ENCODE results near the gene CCDC188. TPM values are rescaled to one million over a fixed set of nuclear protein-coding genes. Genes with fewer than 3 reads are reported as not detected.

CCDC188 gene
- polyA plus RNA-seq, 1 donor from 2014 or later = not detected

GRCh38 chr22:20130731-20131596 lies 19.9 kb downstream of the CCDC188 start:
- no peaks in the 10 kb centered on the region for H3K79me2 ChIP-seq (replicated peaks; ENCODE audit: insufficient read depth, low read length)
- H3K27ac ChIP-seq (ENCODE audit: low read length) = peak overlapping the region; percentile 67
- H3K27me3 ChIP-seq (ENCODE audit: insufficient read depth, low read depth, low read length) = no peaks in the 10 kb centered on the region
- H3K36me3 ChIP-seq (ENCODE audit: insufficient read depth, low read length) = no peaks in the 10 kb centered on the region
- H3K4me2 ChIP-seq (ENCODE audit: low read length) = no peak overlapping the region
- H3F3A ChIP-seq (ENCODE audit: insufficient read depth, low read length, poor library complexity, severe bottlenecking) = no peaks in the 10 kb centered on the region
- peak overlapping the region; percentile 86 for H3K9ac ChIP-seq (ENCODE audit: low read length)
- no peaks in the 10 kb centered on the region for H3K9me3 ChIP-seq (ENCODE audit: low read length)
- H2AFZ ChIP-seq (ENCODE audit: low read depth, low read length) = peak overlapping the region; percentile 45
- H3K4me3 ChIP-seq (ENCODE audit: low read length) = peak overlapping the region; percentile 82
- H4K20me1 ChIP-seq (ENCODE audit: insufficient read depth) = no peaks in the 10 kb centered on the region
- no peaks in the 10 kb centered on the region for H3K9me2 ChIP-seq (ENCODE audit: insufficient read depth, low read length)
- no peak for TF ChIP-seq RAD21 (conservative IDR thresholded peaks at IDR 0.05)
- no peak for TF ChIP-seq CTCF (IDR thresholded peaks at IDR 0.05; ENCODE audit: poor library complexity, severe bottlenecking)
- TF ChIP-seq EP300 (conservative IDR thresholded peaks at IDR 0.05; ENCODE audit: poor library complexity, severe bottlenecking) = no peak
- TF ChIP-seq MXI1 (conservative IDR thresholded peaks at IDR 0.05; ENCODE audit: poor library complexity, severe bottlenecking) = no peak
- TF ChIP-seq TAF1 (IDR thresholded peaks at IDR 0.05; ENCODE audit: low read depth) = no peak
- TF ChIP-seq REST (IDR thresholded peaks at IDR 0.05; ENCODE audit: borderline replicate concordance) = no peak

- Histone ChIP-seq H3K9me2 (ENCODE audit: insufficient read depth, low read length) (no peaks in the 10 kb centered on the region), H4K20me1 (ENCODE audit: insufficient read depth) (no peaks in the 10 kb centered on the region), H3K79me2 (replicated peaks; ENCODE audit: insufficient read depth, low read length) (no peaks in the 10 kb centered on the region), H3K4me3 (ENCODE audit: low read length) (peak overlapping the region; percentile 82), H3K9me3 (ENCODE audit: low read length) (no peaks in the 10 kb centered on the region), H3K4me2 (ENCODE audit: low read length) (no peak overlapping the region), H3K9ac (ENCODE audit: low read length) (peak overlapping the region; percentile 86), H3K27ac (ENCODE audit: low read length) (peak overlapping the region; percentile 44), H3F3A (ENCODE audit: insufficient read depth, low read length, poor library complexity, severe bottlenecking) (no peaks in the 10 kb centered on the region), H3K27me3 (ENCODE audit: insufficient read depth, low read depth, low read length) (no peaks in the 10 kb centered on the region), H2AFZ (ENCODE audit: low read depth, low read length) (no peak overlapping the region), H3K36me3 (ENCODE audit: insufficient read depth, low read length) (no peaks in the 10 kb centered on the region)
- no peak for TF ChIP-seq REST (IDR thresholded peaks at IDR 0.05; ENCODE audit: borderline replicate concordance)
- TF ChIP-seq CTCF (IDR thresholded peaks at IDR 0.05; ENCODE audit: poor library complexity, severe bottlenecking) = peak; percentile 20
Measured at GRCh38 chr22:20130319-20130718, 20.5 kb downstream of the CCDC188 start.

All from neural cell (in vitro differentiated cells).